PC-9 (cell line): ENCODE results near the gene BPIFB3. TPM values are rescaled to one million over a fixed set of nuclear protein-coding genes. Genes with fewer than 3 reads are reported as not detected.

Experiments used
- BruUV-seq: library from RNA; stranded (reverse); fragments of 400-500 nt; replicated peaks from 2 replicates; lab custom pipeline; 2021; lab: Mats Ljungman, UMichigan
- CTCF ChIA-PET: fragments of 300-600 bp; sonication (Branson Sonifier 250); formaldehyde crosslinking; loops from one replicate; lab custom pipeline; 2022; ENCODE audit warnings: antibody characterized with exemption; lab: Charles Lee
- POLR2A ChIA-PET: fragments of 300-600 bp; sonication (Branson Sonifier 250); formaldehyde crosslinking; loops from one replicate; lab custom pipeline; 2022; ENCODE audit warnings: antibody characterized with exemption; ENCODE audit not compliant: unreplicated experiment; lab: Charles Lee
- DNase-seq, 2 experiments: peaks; one replicate each; pipeline versions ENCODE4 v3.0.0 to v3.0.0-alpha.2; 2015 to 2022; ENCODE audit warnings: mixed read lengths in 1 of 2
- H2AFZ ChIP-seq: fragments of 200-600 bp; sonication (generic); 2 replicates; pipeline ENCODE4 v1.8.1; 2017; ENCODE audit warnings: antibody characterized with exemption
- H3F3A ChIP-seq: fragments of 200-600 bp; sonication (generic); 2 replicates; pipeline ENCODE4 v1.8.1; 2017; ENCODE audit warnings: antibody characterized with exemption, mild to moderate bottlenecking, low read depth; ENCODE audit not compliant: insufficient read depth
- H3K27ac ChIP-seq: fragments of 200-600 bp; sonication (generic); 2 replicates; pipeline ENCODE4 v1.6.1; 2016; ENCODE audit warnings: mixed run types
- H3K27me3 ChIP-seq: fragments of 200-600 bp; sonication (generic); 2 replicates; pipeline ENCODE4 v1.6.1; 2016; ENCODE audit warnings: low read depth, mixed run types; ENCODE audit not compliant: insufficient read depth
- H3K36me3 ChIP-seq: fragments of 200-600 bp; sonication (generic); 2 replicates; pipeline ENCODE4 v1.6.1; 2016; ENCODE audit warnings: low read depth, mixed run types
- H3K4me1 ChIP-seq: fragments of 200-600 bp; sonication (generic); replicated peaks from 2 replicates; pipeline ENCODE4 v1.6.1; 2016; ENCODE audit warnings: mixed run types; ENCODE audit not compliant: insufficient read depth
- H3K4me2 ChIP-seq: fragments of 200-600 bp; sonication (generic); 2 replicates; pipeline ENCODE4 v1.6.1; 2017; ENCODE audit warnings: mixed run types
- H3K4me3 ChIP-seq: fragments of 200-600 bp; sonication (generic); 2 replicates; pipeline ENCODE4 v1.6.1; 2016; ENCODE audit warnings: mixed run types
- H3K79me2 ChIP-seq: fragments of 200-600 bp; sonication (generic); 2 replicates; pipeline ENCODE4 v1.6.1; 2017; ENCODE audit warnings: low read depth, mixed run types
- H3K9me2 ChIP-seq: fragments of 200-600 bp; sonication (generic); 2 replicates; pipeline ENCODE4 v1.8.1; 2017; ENCODE audit warnings: mild to moderate bottlenecking; ENCODE audit not compliant: insufficient read depth
- H3K9me3 ChIP-seq: fragments of 200-600 bp; sonication (generic); 2 replicates; pipeline ENCODE4 v1.8.1; 2016; ENCODE audit warnings: low read depth; ENCODE audit not compliant: insufficient read depth
- H4K20me1 ChIP-seq: fragments of 200-600 bp; sonication (generic); 2 replicates; pipeline ENCODE4 v1.8.1; 2017; ENCODE audit not compliant: insufficient read depth
- EZH2 ChIP-seq: fragments of 200-600 bp; sonication (generic); IDR thresholded peaks from 2 replicates; pipeline ENCODE4 v1.8.0; 2017; ENCODE audit warnings: antibody characterized with exemption, low read depth
- intact Hi-C: fragments of 100-400 bp; cut with micrococcal nuclease; formaldehyde crosslinking; loops from one replicate; pipeline ENCODE4 v1.10.0; 2022; ENCODE audit not compliant: unreplicated experiment
- total RNA-seq: library from RNA; stranded (reverse); gene quantifications from 2 replicates; pipeline ENCODE4 v1.2.3, GENCODE V29; 2021
- TF ChIP-seq, protein P1 (sequence below): fragments of 200-600 bp; sonication (generic); conservative IDR thresholded peaks from 2 replicates; pipeline ENCODE4 v1.6.1; 2017; ENCODE audit warnings: mixed run types, antibody characterized with exemption, mild to moderate bottlenecking, moderate library complexity

BPIFB3 gene
- total RNA-seq, 1 experiment from 2014 or later = not detected

DNA sequence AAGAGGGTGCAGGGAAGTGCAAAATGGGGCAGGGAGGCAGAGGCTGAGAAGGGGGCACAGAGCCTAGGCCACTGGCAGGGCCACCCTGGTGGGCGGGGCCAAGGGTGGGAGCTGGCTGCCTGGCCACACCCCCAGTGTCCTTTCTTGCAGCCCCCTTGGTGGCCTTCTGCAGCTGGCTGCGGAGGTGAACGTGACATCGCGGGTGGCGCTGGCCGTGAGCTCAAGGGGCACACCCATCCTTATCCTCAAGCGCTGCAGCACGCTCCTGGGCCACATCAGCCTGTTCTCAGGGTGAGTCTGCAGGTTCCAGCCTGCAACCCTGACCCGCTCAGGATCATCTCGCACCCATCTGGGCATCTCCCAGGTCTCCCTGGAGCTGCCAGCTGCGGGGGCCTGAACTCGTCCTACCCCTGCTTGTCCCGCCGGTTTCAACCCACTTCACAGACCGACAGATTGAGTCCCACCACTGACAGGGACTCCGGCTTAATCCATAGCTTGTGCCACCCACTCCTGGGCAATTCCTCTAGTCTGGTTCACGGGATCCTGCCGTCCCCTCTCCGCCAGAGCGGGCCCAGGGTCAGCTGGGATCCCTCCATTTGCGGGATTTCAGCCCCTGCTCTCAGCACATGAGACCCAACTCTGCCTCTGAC is 6.2 kb downstream of the BPIFB3 start:
- H4K20me1 ChIP-seq = no peaks in the 10 kb centered on the region
- H3K4me2 ChIP-seq = no peak overlapping the region
- BruUV-seq = no TSS peak
- H3K4me3 ChIP-seq = no peak overlapping the region
- no peak for TF ChIP-seq EZH2
- TF ChIP-seq, protein P1, sequence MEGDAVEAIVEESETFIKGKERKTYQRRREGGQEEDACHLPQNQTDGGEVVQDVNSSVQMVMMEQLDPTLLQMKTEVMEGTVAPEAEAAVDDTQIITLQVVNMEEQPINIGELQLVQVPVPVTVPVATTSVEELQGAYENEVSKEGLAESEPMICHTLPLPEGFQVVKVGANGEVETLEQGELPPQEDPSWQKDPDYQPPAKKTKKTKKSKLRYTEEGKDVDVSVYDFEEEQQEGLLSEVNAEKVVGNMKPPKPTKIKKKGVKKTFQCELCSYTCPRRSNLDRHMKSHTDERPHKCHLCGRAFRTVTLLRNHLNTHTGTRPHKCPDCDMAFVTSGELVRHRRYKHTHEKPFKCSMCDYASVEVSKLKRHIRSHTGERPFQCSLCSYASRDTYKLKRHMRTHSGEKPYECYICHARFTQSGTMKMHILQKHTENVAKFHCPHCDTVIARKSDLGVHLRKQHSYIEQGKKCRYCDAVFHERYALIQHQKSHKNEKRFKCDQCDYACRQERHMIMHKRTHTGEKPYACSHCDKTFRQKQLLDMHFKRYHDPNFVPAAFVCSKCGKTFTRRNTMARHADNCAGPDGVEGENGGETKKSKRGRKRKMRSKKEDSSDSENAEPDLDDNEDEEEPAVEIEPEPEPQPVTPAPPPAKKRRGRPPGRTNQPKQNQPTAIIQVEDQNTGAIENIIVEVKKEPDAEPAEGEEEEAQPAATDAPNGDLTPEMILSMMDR = no peak
- intact Hi-C loops = no loop called here
- no peak overlapping the region for H2AFZ ChIP-seq
- H3K9me3 ChIP-seq = no peaks in the 10 kb centered on the region
- H3K27me3 ChIP-seq = peaks cover 94% of the 10 kb centered on the region
- ChIA-PET POLR2A (no interaction called here), CTCF (no interaction called here)
- no peaks in the 10 kb centered on the region for H3F3A ChIP-seq
- no peak overlapping the region for H3K27ac ChIP-seq
- H3K9me2 ChIP-seq = no peaks in the 10 kb centered on the region
- no peaks in the 10 kb centered on the region for H3K36me3 ChIP-seq
- DNase-seq = no peak
- no peaks in the 10 kb centered on the region for H3K4me1 ChIP-seq
- no peaks in the 10 kb centered on the region for H3K79me2 ChIP-seq

DNA sequence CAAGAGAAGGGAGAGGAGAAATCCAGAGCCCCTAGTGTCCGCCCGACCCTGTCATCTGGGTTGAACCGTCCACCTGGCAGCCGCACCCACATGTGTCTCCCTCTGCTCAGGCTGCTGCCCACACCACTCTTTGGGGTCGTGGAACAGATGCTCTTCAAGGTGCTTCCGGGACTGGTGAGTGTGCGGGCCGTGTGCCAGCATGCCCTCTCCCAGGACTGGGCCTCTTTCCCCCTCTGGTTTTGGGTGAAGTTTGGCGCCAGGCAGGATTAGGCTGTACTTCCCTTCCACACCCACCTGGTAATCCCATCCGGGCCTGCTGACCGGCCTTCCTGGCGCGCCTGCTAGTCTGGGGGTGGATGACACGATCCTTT is 7.9 kb downstream of the BPIFB3 start:
- Histone ChIP-seq H3K9me2 (no peaks in the 10 kb centered on the region), H4K20me1 (no peaks in the 10 kb centered on the region), H3K4me3 (no peak overlapping the region), H3K36me3 (no peaks in the 10 kb centered on the region), H3F3A (no peaks in the 10 kb centered on the region), H3K79me2 (no peaks in the 10 kb centered on the region), H3K4me1 (no peaks in the 10 kb centered on the region), H3K27me3 (peaks cover 88% of the 10 kb centered on the region), H3K4me2 (no peak overlapping the region), H2AFZ (no peak overlapping the region), H3K27ac (no peak overlapping the region), H3K9me3 (no peaks in the 10 kb centered on the region)
- TF ChIP-seq EZH2 = no peak
- TF ChIP-seq, protein P1 = no peak
- ChIA-PET CTCF (no interaction called here), POLR2A (no interaction called here)
- intact Hi-C loops = no loop called here
- BruUV-seq = no TSS peak
- DNase-seq = no peak

DNA sequence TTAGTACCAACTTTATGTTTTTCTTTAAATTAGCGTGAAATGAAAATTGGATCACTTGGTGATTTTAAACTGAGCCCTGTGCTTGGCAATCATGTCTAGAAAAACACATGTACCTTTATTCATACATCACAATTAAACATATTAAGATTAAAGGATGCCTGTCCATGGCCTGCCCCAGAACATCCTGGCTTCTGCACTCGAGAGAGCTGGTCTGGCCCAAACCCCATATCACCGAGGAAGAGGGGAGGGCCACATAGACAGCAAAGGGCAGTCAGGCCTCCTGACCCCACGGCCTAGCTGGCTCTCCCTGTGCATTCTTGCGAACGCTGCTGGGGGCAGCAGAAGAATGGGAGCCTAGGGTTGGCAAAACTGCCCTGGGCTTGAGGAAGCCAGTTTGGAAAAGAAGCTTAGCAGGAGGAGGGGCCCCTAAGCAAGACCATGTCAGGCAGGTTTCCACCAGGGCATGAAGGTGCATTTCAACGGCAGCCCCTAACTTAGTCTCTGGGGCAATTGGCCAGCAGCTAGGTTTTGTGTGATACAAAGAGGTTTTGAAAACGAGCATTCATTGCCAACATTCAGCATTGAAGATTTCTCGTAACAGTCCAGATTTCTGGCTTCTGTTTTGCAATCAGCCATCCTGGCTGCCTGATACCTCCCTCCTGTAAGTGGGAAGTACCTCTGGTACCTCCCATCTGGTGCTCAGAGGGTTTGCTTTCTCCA is 8.6 kb downstream of the BPIFB3 start:
- no TSS peak for BruUV-seq
- H3K27ac ChIP-seq = no peak overlapping the region
- H3K9me3 ChIP-seq = no peaks in the 10 kb centered on the region
- no peaks in the 10 kb centered on the region for H4K20me1 ChIP-seq
- no peak for TF ChIP-seq EZH2
- TF ChIP-seq, protein P1 = no peak
- H3K27me3 ChIP-seq = peaks cover 87% of the 10 kb centered on the region
- ChIA-PET CTCF (interaction anchor here (0.6 kb wide), 1 partner anchor 562 kb away, joined by 3 read pairs; no protein-coding TSS in a partner anchor), POLR2A (no interaction called here)
- H3K79me2 ChIP-seq = no peaks in the 10 kb centered on the region
- H3F3A ChIP-seq = no peaks in the 10 kb centered on the region
- intact Hi-C loops = no loop called here
- no peaks in the 10 kb centered on the region for H3K9me2 ChIP-seq
- H3K4me3 ChIP-seq = no peak overlapping the region
- H2AFZ ChIP-seq = no peak overlapping the region
- H3K36me3 ChIP-seq = no peaks in the 10 kb centered on the region
- H3K4me1 ChIP-seq = no peaks in the 10 kb centered on the region
- no peak overlapping the region for H3K4me2 ChIP-seq
- DNase-seq = no peak
